Spleen (tissue), 7 donors: Measurements from ENCODE around the gene CYFIP2.

Experiments
- POLR2A ChIP-seq, 3 donors: fragments of 450-650 bp; IDR thresholded peaks; one replicate each; pipeline ENCODE4 v1.5.1; 2017; ENCODE audit warnings: antibody characterized with exemption in 3 of 3, mild to moderate bottlenecking in 1 of 3
- POLR2AphosphoS5 ChIP-seq, 3 donors: sonication (generic); formaldehyde crosslinking; IDR thresholded peaks; one replicate each; pipeline ENCODE4 v1.5.1; 2017; ENCODE audit warnings: antibody characterized with exemption in 3 of 3
- TF ChIP-seq, protein P1 (sequence below), 11 experiments: fragments of 200-600 bp in 7 of 11; fragments of 450-650 bp in 4 of 11; sonication (generic) in 4 of 11; IDR thresholded peaks in 8 of 11; conservative IDR thresholded peaks in 3 of 11; 1 replicate in 7 of 11; 2 replicates in 4 of 11; pipeline versions ENCODE4 v1.4.0 to v1.8.0; 2016 to 2021; ENCODE audit warnings: antibody characterized with exemption in 11 of 11, inconsistent platforms in 4 of 11, mild to moderate bottlenecking in 1 of 11
- donor health status: DM: no; HTN: no; CAD: no; lungs with moderate emphysema.
- donor health status: DM: no; HTN: no; CAD: no.
- donor health status: DM: no; HTN: no; CAD: no.

DNA sequence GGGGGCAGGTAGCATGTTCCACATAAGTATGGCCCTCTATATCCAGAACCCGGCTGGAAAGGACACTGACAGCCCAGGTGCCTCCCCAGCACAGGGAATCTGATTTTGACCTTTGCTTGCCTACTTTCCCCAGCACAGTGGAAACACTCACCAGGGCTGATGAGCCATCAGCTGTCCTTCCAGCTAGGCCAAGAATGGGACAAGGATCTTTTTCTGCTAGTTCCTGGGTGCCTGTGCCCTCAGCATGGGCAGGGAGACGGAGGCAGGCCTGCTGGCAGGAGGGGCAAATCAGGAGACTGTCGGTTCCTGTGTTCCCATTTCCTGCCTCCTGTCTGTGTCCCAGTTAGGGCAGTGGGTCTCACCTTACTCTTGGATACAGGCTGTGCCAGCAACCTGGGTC is 1.1 kb downstream of the CYFIP2 start:
- TF ChIP-seq, protein P1, sequence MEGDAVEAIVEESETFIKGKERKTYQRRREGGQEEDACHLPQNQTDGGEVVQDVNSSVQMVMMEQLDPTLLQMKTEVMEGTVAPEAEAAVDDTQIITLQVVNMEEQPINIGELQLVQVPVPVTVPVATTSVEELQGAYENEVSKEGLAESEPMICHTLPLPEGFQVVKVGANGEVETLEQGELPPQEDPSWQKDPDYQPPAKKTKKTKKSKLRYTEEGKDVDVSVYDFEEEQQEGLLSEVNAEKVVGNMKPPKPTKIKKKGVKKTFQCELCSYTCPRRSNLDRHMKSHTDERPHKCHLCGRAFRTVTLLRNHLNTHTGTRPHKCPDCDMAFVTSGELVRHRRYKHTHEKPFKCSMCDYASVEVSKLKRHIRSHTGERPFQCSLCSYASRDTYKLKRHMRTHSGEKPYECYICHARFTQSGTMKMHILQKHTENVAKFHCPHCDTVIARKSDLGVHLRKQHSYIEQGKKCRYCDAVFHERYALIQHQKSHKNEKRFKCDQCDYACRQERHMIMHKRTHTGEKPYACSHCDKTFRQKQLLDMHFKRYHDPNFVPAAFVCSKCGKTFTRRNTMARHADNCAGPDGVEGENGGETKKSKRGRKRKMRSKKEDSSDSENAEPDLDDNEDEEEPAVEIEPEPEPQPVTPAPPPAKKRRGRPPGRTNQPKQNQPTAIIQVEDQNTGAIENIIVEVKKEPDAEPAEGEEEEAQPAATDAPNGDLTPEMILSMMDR (IDR thresholded peaks at IDR 0.05 in 8 of 11, conservative IDR thresholded peaks at IDR 0.05 in 3 of 11), result no peak
- TF ChIP-seq POLR2A (IDR thresholded peaks at IDR 0.05), result no peak
- no peak for TF ChIP-seq POLR2AphosphoS5 (IDR thresholded peaks at IDR 0.05)
